ENCODE measurements around the gene MAP3K10. TPM values are rescaled to one million over a fixed set of nuclear protein-coding genes. Genes with fewer than 3 reads are reported as not detected.

Gene MAP3K10
- total and polyA plus RNA-seq, 8 donors, result 5.9 to 32.8 (median 8.0) TPM

DNA sequence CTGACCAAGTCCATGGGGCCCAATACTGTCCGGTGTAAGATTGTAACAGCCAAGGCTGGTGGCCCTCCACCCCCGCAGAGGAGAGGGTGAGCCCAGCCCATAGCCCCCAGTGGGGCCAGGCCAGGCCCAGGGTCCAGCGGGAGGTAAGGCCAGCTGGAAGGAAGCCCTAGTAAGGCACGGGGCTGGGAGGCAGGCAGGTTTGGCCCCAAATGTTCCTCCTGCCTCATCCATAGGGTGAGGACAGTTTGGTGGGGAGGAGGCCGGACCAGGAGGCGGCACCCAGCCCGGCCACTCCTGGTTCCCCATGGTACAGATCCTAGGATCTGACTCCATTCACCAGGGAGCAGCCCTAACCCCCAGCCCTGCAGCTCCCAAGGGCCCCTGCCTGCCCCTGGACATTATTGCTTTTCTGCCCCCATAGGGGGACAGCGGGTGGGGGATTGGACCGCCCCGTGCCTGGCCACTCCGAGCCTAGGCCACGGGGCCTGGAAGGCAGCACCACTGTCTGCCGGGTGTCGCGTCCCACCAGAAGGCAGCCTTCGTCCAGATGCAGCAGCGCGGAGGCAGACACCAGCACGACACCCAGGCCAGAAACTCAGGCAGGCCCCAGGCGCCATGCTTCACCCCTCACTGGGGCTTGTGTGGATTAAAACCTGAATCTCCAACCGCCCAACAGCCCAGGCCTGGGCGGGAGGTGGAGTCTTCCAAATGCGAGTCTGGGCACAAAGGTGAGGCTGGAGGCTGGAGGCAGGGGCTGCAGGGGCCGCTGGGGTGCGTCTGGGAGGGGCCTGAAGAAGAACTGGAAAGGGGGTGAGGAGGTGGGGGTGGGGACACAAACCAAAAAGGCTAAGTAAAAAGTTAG is 42.0 kb downstream of the MAP3K10 start:
- ATAC-seq (peak in 1 of 4 donors; percentile 3), DNase-seq (no peak), FAIRE-seq (no peak)
- WGBS, 2 donors, result 94 to 96% methylated on average over 24 to 25 of the region's 25 CpGs
- H3K4me3 ChIP-seq, result no peak overlapping the region
- no peaks in the 10 kb centered on the region for H3K27me3 ChIP-seq
- TF ChIP-seq, protein P1, sequence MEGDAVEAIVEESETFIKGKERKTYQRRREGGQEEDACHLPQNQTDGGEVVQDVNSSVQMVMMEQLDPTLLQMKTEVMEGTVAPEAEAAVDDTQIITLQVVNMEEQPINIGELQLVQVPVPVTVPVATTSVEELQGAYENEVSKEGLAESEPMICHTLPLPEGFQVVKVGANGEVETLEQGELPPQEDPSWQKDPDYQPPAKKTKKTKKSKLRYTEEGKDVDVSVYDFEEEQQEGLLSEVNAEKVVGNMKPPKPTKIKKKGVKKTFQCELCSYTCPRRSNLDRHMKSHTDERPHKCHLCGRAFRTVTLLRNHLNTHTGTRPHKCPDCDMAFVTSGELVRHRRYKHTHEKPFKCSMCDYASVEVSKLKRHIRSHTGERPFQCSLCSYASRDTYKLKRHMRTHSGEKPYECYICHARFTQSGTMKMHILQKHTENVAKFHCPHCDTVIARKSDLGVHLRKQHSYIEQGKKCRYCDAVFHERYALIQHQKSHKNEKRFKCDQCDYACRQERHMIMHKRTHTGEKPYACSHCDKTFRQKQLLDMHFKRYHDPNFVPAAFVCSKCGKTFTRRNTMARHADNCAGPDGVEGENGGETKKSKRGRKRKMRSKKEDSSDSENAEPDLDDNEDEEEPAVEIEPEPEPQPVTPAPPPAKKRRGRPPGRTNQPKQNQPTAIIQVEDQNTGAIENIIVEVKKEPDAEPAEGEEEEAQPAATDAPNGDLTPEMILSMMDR (IDR thresholded peaks at IDR 0.05), result no peak
- no peak overlapping the region for H3K27ac ChIP-seq
- H3K9me3 ChIP-seq, result no peaks in the 10 kb centered on the region
- no peaks in the 10 kb centered on the region for H3K4me1 ChIP-seq
- intact Hi-C loops (cut with DNase I), result no loop called here
- H3K36me3 ChIP-seq, result peaks cover 0 to 46% (median 26%) of the 10 kb centered on the region in 3 donors

DNA sequence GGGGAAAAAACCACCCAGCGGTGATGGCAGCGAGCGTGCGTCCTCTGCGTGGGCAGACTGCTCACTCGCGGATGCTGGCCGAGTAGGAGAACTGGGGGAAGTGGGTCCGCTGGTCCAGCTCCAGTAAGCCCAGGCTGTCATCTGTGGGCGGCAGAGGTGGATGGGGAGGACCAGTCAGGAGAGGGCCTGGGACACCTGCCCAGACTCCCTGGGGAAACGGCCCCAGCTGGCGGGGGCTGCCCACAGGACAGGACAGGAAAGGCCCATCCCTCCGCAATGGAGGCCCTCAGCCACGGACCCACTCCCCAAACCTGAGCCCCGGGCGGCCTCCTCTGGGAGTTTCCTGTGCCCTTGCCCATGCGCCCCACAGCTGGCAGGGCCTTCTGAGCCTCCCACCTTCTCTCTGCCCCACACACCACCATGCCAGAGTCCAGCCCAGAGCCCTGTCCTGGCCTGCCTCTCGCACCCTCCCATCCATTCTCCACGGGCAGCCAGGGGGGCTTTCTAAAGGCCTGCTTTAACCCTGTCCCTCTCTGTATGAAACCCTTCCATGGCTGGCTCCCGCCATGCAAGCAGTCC is 42.7 kb downstream of the MAP3K10 start:
- H3K27ac ChIP-seq, result no peak overlapping the region
- WGBS, 2 donors, result 93 to 95% methylated on average over 19 to 20 of the region's 20 CpGs
- no peaks in the 10 kb centered on the region for H3K27me3 ChIP-seq
- no peak overlapping the region for H3K4me3 ChIP-seq
- ATAC-seq, result no peak
- H3K9me3 ChIP-seq, result no peaks in the 10 kb centered on the region
- DNase-seq, result no peak
- intact Hi-C loops (cut with DNase I), result no loop called here
- TF ChIP-seq, protein P1 (IDR thresholded peaks at IDR 0.05), result no peak
- FAIRE-seq, result no peak
- H3K36me3 ChIP-seq, result peaks cover 0 to 54% (median 27%) of the 10 kb centered on the region in 3 donors
- H3K4me1 ChIP-seq, result no peaks in the 10 kb centered on the region

DNA sequence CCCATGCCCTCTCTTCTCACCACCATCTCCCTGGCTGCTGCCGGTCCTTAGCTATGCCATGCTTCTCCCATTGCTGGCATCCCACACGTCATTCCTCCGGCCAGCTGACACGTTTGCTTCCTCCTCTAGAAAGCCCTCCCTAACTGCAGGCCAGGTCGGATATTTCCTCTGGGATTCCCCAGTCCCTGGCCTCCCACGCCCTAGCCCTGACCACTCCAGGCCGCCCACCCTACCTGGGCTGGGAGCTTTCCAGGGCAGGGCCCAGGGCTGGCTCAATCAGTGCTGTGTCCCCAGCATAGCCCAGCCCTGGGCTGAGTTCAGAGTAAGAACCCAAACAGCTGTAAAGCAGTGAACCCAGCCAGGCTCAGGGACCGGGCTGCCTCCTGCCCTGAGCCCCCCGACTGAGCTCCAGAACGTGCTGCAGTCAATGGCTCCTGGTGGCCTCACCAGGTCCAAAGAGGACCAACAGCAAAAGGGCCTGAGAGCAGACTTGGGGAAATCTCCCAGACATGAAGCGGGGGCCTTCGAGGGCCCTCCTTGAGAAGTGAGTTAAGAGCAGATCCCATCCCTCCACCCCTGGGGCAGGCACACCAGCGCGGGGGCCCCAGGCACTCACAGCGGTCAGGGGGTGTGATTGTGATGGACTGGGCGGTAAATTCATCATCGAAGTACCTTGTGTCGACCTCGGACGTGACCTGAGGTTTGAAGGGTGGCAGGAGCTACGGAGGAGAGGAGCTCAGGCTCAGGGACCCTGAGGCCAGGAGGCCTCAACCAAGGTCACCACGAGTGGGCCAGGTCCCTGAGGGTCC is 43.4 kb downstream of the MAP3K10 start:
- WGBS, 2 donors, result 87 to 88% methylated on average over 22 of the region's 22 CpGs
- H3K4me1 ChIP-seq, result no peaks in the 10 kb centered on the region
- TF ChIP-seq, protein P1 (IDR thresholded peaks at IDR 0.05), result no peak
- no peak overlapping the region for H3K27ac ChIP-seq
- intact Hi-C loops (cut with DNase I), result no loop called here
- H3K4me3 ChIP-seq, result no peak overlapping the region
- no peak for FAIRE-seq
- H3K36me3 ChIP-seq, result peaks cover 0 to 61% (median 32%) of the 10 kb centered on the region in 3 donors
- no peaks in the 10 kb centered on the region for H3K9me3 ChIP-seq
- DNase-seq, result no peak
- no peaks in the 10 kb centered on the region for H3K27me3 ChIP-seq
- no peak for ATAC-seq

DNA sequence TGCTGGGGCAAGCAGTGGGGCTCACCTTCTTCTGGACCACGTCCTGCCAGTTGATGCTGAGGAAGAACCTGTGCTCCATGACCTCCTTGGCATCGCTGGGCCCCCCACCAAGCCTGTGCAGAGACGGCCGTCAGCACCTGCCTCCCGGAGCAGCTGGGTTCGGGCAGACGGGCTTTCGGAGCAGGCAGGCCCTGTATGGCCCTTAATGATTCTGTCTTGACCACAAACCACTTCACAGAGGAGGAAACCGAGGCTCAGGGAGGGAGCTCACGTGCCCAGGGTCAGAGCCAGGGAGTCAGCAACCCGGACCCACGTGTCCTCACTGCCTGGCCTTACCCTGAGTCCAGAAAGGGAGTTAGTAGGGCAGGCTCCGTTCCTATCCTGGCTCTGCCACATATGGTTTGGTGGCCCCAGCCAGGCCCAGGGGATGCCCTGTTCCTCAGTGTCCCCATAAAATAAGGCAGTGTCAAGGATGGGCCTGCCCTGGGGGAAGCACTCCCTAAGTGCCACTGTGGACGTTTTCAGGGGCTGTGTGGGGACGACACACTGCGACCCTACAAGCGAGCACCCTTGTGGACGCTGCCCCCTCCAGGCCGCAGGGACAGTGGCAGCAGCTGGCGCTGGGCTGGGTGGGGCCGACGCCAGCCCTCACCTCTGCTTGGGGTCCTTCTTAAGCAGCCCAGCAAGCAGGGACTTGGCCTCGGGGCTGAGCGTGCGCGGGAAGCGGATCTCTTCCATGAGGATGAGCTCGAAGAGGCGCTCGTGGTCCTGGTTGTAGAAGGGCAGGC is 44.2 kb downstream of the MAP3K10 start:
- WGBS, 2 donors, result 90% methylated on average over 30 of the region's 30 CpGs
- no peaks in the 10 kb centered on the region for H3K27me3 ChIP-seq
- intact Hi-C loops (cut with DNase I), result no loop called here
- FAIRE-seq, result no peak
- DNase-seq, result no peak
- no peaks in the 10 kb centered on the region for H3K4me1 ChIP-seq
- H3K4me3 ChIP-seq, result no peak overlapping the region
- H3K27ac ChIP-seq, result no peak overlapping the region
- no peaks in the 10 kb centered on the region for H3K9me3 ChIP-seq
- peaks cover 0 to 69% (median 39%) of the 10 kb centered on the region in 3 donors for H3K36me3 ChIP-seq
- TF ChIP-seq, protein P1 (IDR thresholded peaks at IDR 0.05), result no peak
- no peak for ATAC-seq
